Stomach (tissue), 9 donors: ENCODE measurements around the gene ZBTB18. TPM values are rescaled to one million over a fixed set of nuclear protein-coding genes. Genes with fewer than 3 reads are reported as not detected.

Experiments
- DNase-seq, 2 donors: peaks; one replicate each; pipeline versions ENCODE4 v3.0.0 to v3.0.0-alpha.2; 2013 to 2019
- H3K27ac ChIP-seq, 5 donors: fragments of 200-600 bp in 4 of 5; sonication (generic) in 4 of 5; one replicate each; pipeline ENCODE4 v1.5.1; 2013 to 2019; ENCODE audit warnings: mild to moderate bottlenecking in 1 of 5, moderate library complexity in 1 of 5
- H3K27me3 ChIP-seq, 3 donors: fragments of 200-600 bp; sonication (generic); one replicate each; pipeline ENCODE4 v1.5.1; 2017 to 2019; ENCODE audit warnings: mixed run types in 1 of 3
- H3K36me3 ChIP-seq, 4 donors: fragments of 200-600 bp; sonication (generic); 1 replicate in 3 of 4; 2 replicates in 1 of 4; pipeline ENCODE4 v1.5.1; 2016 to 2019
- H3K4me1 ChIP-seq, 4 donors: fragments of 200-600 bp; sonication (generic); one replicate each; pipeline ENCODE4 v1.5.1; 2016 to 2019
- H3K4me3 ChIP-seq, 4 donors: fragments of 200-600 bp; sonication (generic) in 3 of 4; one replicate each; pipeline ENCODE4 v1.5.1; 2016 to 2019; ENCODE audit warnings: mild to moderate bottlenecking in 1 of 4
- H3K9me3 ChIP-seq, 4 donors: fragments of 200-600 bp; sonication (generic); one replicate each; pipeline ENCODE4 v1.5.1; 2016 to 2019
- EP300 ChIP-seq: sonication (generic); formaldehyde crosslinking; IDR thresholded peaks from one replicate; pipeline ENCODE4 v1.6.1; 2017; ENCODE audit warnings: antibody characterized with exemption
- POLR2A ChIP-seq, 4 donors: fragments of 450-650 bp; IDR thresholded peaks; one replicate each; pipeline ENCODE4 v1.6.1; 2016; ENCODE audit warnings: antibody characterized with exemption in 4 of 4, control low read depth in 2 of 4, mild to moderate bottlenecking in 1 of 4, moderate library complexity in 1 of 4
- POLR2AphosphoS5 ChIP-seq, 3 donors: sonication (generic); formaldehyde crosslinking; IDR thresholded peaks; one replicate each; pipeline ENCODE4 v1.6.1; 2016; ENCODE audit warnings: antibody characterized with exemption in 3 of 3
- WGBS, 5 donors: extraction: QIAGEN DNeasy Blood & Tissue Kit in 3 of 5; methylation state at CpG; one replicate each; pipeline versions ENCODE4 v1.1.5 to v1.1.7; 2013 to 2018; 5-methylcytosine and 5-hydroxymethylcytosine counted together
- intact Hi-C: fragments of 100-400 bp; cut with DNase I; formaldehyde crosslinking; loops from one replicate; pipeline ENCODE4 v1.15.1; 2023; ENCODE audit warnings: low total_unique reads
- polyA plus RNA-seq, 3 donors: library from polyadenylated mRNA; stranded (reverse); fragments of 200-250 nt; gene quantifications; one replicate each; pipeline ENCODE4 v1.2.3, GENCODE V29; 2013
- total RNA-seq, 5 donors: library from RNA; depleted of rRNA; stranded (reverse); fragments of >200 nt; gene quantifications; one replicate each; pipeline versions ENCODE4 v1.1.0 to v1.2.3, GENCODE V29; 2014 to 2016
- TF ChIP-seq, protein P1 (sequence below), 7 experiments: fragments of 450-650 bp in 4 of 7; fragments of 200-600 bp in 3 of 7; sonication (generic) in 3 of 7; IDR thresholded peaks; one replicate each; pipeline ENCODE4 v1.5.1; 2016 to 2019; ENCODE audit warnings: antibody characterized with exemption in 7 of 7, control low read depth in 2 of 7, mild to moderate bottlenecking in 1 of 7
- donor health status: healthy with polysubstance abuse.
- donor health status: Bipolar disorder and iron deficiency.
- donor health status: healthy.

The ZBTB18 gene
- total and polyA plus RNA-seq, 8 donors: 5.7 to 27.2 (median 16.4) TPM

DNA sequence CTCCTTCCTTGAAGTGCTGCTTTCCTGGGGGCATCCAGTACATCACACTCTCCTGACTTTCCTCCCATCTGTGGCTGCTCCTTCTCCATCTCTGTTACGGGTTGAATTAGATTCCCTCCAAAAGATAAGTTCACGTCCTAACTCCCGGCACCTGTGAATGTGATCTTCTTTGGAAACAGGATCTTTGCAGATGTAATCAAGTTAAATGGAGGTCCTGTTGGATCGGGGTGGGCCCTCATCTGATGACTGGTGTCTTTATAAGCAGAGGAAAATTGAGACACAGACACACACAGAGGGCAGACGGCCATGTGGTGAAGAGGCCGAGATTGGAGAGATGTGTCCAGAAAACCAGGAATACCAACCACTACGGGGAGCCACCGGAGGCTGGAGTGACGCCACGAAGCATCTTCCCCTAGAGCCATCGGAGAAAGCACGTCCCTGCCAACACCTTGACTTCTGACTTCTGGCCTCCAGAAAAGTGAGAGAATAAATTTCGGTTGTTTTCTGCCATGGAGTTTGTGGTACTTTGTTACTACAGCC, 36.0 kb downstream of the ZBTB18 start:
- Histone ChIP-seq H3K4me3 (no peak overlapping the region), H3K4me1 (peaks cover 0 to 9% (median 0%) of the 10 kb centered on the region in 4 donors), H3K27me3 (peaks cover 0 to 7% (median 0%) of the 10 kb centered on the region in 3 donors), H3K27ac (no peak overlapping the region), H3K36me3 (no peaks in the 10 kb centered on the region), H3K9me3 (peaks cover 0 to 10% (median 4%) of the 10 kb centered on the region in 4 donors)
- DNase-seq: no peak
- intact Hi-C loops: no loop called here
- WGBS, 5 donors: 93 to 96% (median 93%) methylated on average over 13 of the region's 13 CpGs
- TF ChIP-seq POLR2AphosphoS5 (IDR thresholded peaks at IDR 0.05): no peak
- TF ChIP-seq EP300: no peak
- TF ChIP-seq POLR2A (IDR thresholded peaks at IDR 0.05): no peak
- TF ChIP-seq, protein P1, sequence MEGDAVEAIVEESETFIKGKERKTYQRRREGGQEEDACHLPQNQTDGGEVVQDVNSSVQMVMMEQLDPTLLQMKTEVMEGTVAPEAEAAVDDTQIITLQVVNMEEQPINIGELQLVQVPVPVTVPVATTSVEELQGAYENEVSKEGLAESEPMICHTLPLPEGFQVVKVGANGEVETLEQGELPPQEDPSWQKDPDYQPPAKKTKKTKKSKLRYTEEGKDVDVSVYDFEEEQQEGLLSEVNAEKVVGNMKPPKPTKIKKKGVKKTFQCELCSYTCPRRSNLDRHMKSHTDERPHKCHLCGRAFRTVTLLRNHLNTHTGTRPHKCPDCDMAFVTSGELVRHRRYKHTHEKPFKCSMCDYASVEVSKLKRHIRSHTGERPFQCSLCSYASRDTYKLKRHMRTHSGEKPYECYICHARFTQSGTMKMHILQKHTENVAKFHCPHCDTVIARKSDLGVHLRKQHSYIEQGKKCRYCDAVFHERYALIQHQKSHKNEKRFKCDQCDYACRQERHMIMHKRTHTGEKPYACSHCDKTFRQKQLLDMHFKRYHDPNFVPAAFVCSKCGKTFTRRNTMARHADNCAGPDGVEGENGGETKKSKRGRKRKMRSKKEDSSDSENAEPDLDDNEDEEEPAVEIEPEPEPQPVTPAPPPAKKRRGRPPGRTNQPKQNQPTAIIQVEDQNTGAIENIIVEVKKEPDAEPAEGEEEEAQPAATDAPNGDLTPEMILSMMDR (IDR thresholded peaks at IDR 0.05): no peak

- DNase-seq: no peak
- H3K4me1 ChIP-seq: peaks cover 0 to 9% (median 0%) of the 10 kb centered on the region in 4 donors
- H3K27ac ChIP-seq: no peak overlapping the region
- intact Hi-C loops: no loop called here
- WGBS, 5 donors: 71 to 88% (median 81%) methylated on average over 6 to 7 of the region's 7 CpGs
- no peaks in the 10 kb centered on the region for H3K36me3 ChIP-seq
- H3K4me3 ChIP-seq: no peak overlapping the region
- H3K9me3 ChIP-seq: peaks cover 0 to 10% (median 4%) of the 10 kb centered on the region in 4 donors
- no peak for TF ChIP-seq EP300
- TF ChIP-seq POLR2A (IDR thresholded peaks at IDR 0.05): no peak
- TF ChIP-seq POLR2AphosphoS5 (IDR thresholded peaks at IDR 0.05): no peak
- TF ChIP-seq, protein P1 (IDR thresholded peaks at IDR 0.05): no peak
- H3K27me3 ChIP-seq: peaks cover 0 to 3% (median 0%) of the 10 kb centered on the region in 3 donors
Observed at GRCh38 chr1:244087611-244088010, 36.5 kb downstream of the ZBTB18 start.

DNA sequence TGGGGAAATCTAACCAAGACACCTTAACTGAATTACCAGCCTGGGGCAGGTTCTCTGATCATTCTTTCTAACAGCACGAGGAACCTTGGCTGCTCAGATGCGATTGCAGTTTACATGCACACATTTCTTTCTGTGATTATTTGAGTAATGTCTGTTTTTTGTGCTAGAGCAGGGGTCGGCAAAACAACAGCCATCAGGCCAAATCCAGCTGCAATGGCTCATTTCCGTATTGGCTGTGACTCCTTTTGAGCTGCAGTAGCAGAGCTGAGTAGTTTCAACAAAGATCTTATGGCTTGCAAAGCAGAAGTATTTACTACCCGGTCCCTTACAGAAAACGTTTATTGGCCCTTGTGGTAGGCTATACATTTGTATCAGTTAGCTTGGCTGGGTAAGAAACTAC, 37.1 kb downstream of the ZBTB18 start:
- intact Hi-C loops: no loop called here
- Histone ChIP-seq H3K36me3 (no peaks in the 10 kb centered on the region), H3K27me3 (no peaks in the 10 kb centered on the region), H3K4me1 (peaks cover 0 to 9% (median 0%) of the 10 kb centered on the region in 4 donors), H3K4me3 (no peak overlapping the region), H3K27ac (no peak overlapping the region), H3K9me3 (peaks cover 0 to 10% (median 4%) of the 10 kb centered on the region in 4 donors)
- no peak for DNase-seq
- 72 to 81% (median 76%) methylated on average over 6 of the region's 6 CpGs for WGBS, 5 donors
- no peak for TF ChIP-seq POLR2AphosphoS5 (IDR thresholded peaks at IDR 0.05)
- TF ChIP-seq POLR2A (IDR thresholded peaks at IDR 0.05): no peak
- TF ChIP-seq EP300: no peak
- TF ChIP-seq, protein P1 (IDR thresholded peaks at IDR 0.05): no peak

DNA sequence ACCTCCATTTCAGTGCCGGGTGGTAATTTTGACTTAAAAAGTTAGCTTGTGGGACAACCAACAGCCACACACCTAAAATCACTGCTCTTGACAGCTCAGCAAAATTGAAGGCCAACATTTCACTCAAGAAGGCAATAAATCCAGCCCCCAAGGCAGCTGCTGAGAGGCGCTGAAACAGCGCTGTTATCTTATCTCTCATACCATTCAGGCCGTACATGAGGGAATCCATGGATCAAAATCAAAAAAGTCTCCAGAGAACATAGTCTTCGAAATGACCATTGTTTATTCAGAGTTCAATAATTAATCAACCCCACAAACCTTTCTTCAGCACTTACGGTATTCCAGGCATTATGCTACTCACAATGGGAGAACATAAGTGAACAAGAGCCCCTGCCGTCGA, 38.5 kb downstream of the ZBTB18 start:
- H3K27ac ChIP-seq: no peak overlapping the region
- no peaks in the 10 kb centered on the region for H3K36me3 ChIP-seq
- peaks cover 0 to 10% (median 4%) of the 10 kb centered on the region in 4 donors for H3K9me3 ChIP-seq
- intact Hi-C loops: no loop called here
- no peak overlapping the region for H3K4me3 ChIP-seq
- WGBS, 5 donors: 40 to 59% (median 49%) methylated on average over 8 of the region's 8 CpGs
- TF ChIP-seq, protein P1 (IDR thresholded peaks at IDR 0.05): no peak
- TF ChIP-seq POLR2AphosphoS5 (IDR thresholded peaks at IDR 0.05): no peak
- TF ChIP-seq EP300: no peak
- no peak for TF ChIP-seq POLR2A (IDR thresholded peaks at IDR 0.05)
- no peaks in the 10 kb centered on the region for H3K27me3 ChIP-seq
- peaks cover 0 to 9% (median 0%) of the 10 kb centered on the region in 4 donors for H3K4me1 ChIP-seq
- no peak for DNase-seq
